Adipose tissue (tissue), 3 donors: ENCODE data around the gene SCN4A. TPM values are rescaled to one million over a fixed set of nuclear protein-coding genes. Genes with fewer than 3 reads are reported as not detected.
"Not testable (repeated sequence)": the region's sequence is repeated elsewhere in the genome, so short reads cannot be mapped to it uniquely, and the experiment has no call there.

Experiments used
- H3K27ac ChIP-seq: one replicate; pipeline ENCODE4 v1.5.1; 2013; ENCODE audit warnings: low read depth, low read length
- WGBS, 3 donors: extraction: QIAGEN DNeasy Blood & Tissue Kit; methylation state at CpG; one replicate each; pipeline ENCODE4 v1.1.7; 2013; 5-methylcytosine and 5-hydroxymethylcytosine counted together
- polyA plus RNA-seq, 3 donors: library from polyadenylated mRNA; stranded (reverse); fragments of 200-250 nt; gene quantifications; one replicate each; pipeline ENCODE4 v1.2.3, GENCODE V29; 2013
- donor health status: healthy with polysubstance abuse.
- donor health status: Bipolar disorder and iron deficiency.
- donor health status: healthy.

The SCN4A gene
- polyA plus RNA-seq, 3 donors = 1.8 to 25.6 (median 11.1) TPM

GRCh38 chr17:63928966-63929695, 43.6 kb downstream of the SCN4A start:
- 89 to 93% (median 92%) methylated on average over 10 of the region's 10 CpGs for WGBS, 3 donors
- no peak overlapping the region for H3K27ac ChIP-seq

GRCh38 chr17:63928172-63928666, 44.5 kb downstream of the SCN4A start:
- 84 to 87% (median 87%) methylated on average over 10 of the region's 10 CpGs for WGBS, 3 donors

GRCh38 chr17:63927464-63928171, 45.1 kb downstream of the SCN4A start:
- H3K27ac ChIP-seq = no peak overlapping the region
- WGBS, 3 donors = 71 to 76% (median 72%) methylated on average over 8 of the region's 8 CpGs

More at GRCh38 chr17:63928172-63928666, 44.5 kb downstream of the SCN4A start:
- no peak overlapping the region for H3K27ac ChIP-seq

GRCh38 chr17:63926164-63926563, 46.6 kb downstream of the SCN4A start:
- 89 to 98% (median 95%) methylated on average over 2 of the region's 2 CpGs for WGBS, 3 donors

GRCh38 chr17:63925615-63926014, 47.1 kb downstream of the SCN4A start:
- no peak overlapping the region for H3K27ac ChIP-seq
- WGBS, 3 donors = 68 to 80% (median 73%) methylated on average over 5 of the region's 5 CpGs

More at GRCh38 chr17:63926164-63926563, 46.6 kb downstream of the SCN4A start:
- no peak overlapping the region for H3K27ac ChIP-seq

GRCh38 chr17:63922402-63922801, 50.3 kb downstream of the SCN4A start:
- H3K27ac ChIP-seq = not testable (repeated sequence)
- 66 to 75% (median 74%) methylated on average over 9 of the region's 9 CpGs for WGBS, 3 donors

GRCh38 chr17:63920779-63921178, 51.9 kb downstream of the SCN4A start:
- 79 to 94% (median 91%) methylated on average over 5 of the region's 5 CpGs for WGBS, 3 donors
- not testable (repeated sequence) for H3K27ac ChIP-seq

- not testable (repeated sequence) for H3K27ac ChIP-seq
- WGBS, 3 donors = 80 to 85% (median 81%) methylated on average over 6 of the region's 6 CpGs
Measured at GRCh38 chr17:63920050-63920449, 52.7 kb downstream of the SCN4A start.

GRCh38 chr17:63919311-63919723, 53.4 kb downstream of the SCN4A start:
- 37 to 41% (median 41%) methylated on average over 8 of the region's 8 CpGs for WGBS, 3 donors

GRCh38 chr17:63918789-63919305, 53.9 kb downstream of the SCN4A start, which contains the start of gene GH1:
GH1 (minus strand) TSS chr17:63918839; CDS start chr17:63918776, 63 bp downstream.
- not testable (repeated sequence) for H3K27ac ChIP-seq
- WGBS, 3 donors = 45 to 55% (median 54%) methylated on average over 10 of the region's 10 CpGs

More at GRCh38 chr17:63919311-63919723, 53.4 kb downstream of the SCN4A start:
- no peak overlapping the region for H3K27ac ChIP-seq

- no peak overlapping the region for H3K27ac ChIP-seq
- WGBS, 3 donors = 52 to 71% (median 71%) methylated on average over 10 of the region's 10 CpGs
Measured at GRCh38 chr17:63918305-63918704, 54.4 kb downstream of the SCN4A start.

- H3K27ac ChIP-seq = no peak overlapping the region
- WGBS, 3 donors = 75 to 84% (median 79%) methylated on average over 13 of the region's 13 CpGs
Measured at GRCh38 chr17:63917646-63918045, 55.1 kb downstream of the SCN4A start.

- WGBS, 3 donors = 84 to 91% (median 90%) methylated on average over 11 of the region's 11 CpGs
- not testable (repeated sequence) for H3K27ac ChIP-seq
Measured at GRCh38 chr17:63917206-63917605, 55.5 kb downstream of the SCN4A start.

- H3K27ac ChIP-seq = no peak overlapping the region
- WGBS, 3 donors = 83 to 87% (median 84%) methylated on average over 12 of the region's 12 CpGs
Measured at GRCh38 chr17:63916566-63917185, 56.0 kb downstream of the SCN4A start.

GRCh38 chr17:63915753-63916152, 57.0 kb downstream of the SCN4A start:
- not testable (repeated sequence) for H3K27ac ChIP-seq
- 76 to 79% (median 77%) methylated on average over 10 of the region's 10 CpGs for WGBS, 3 donors

- WGBS, 3 donors = 94 to 95% (median 95%) methylated on average over 7 of the region's 7 CpGs
Measured at GRCh38 chr17:63914471-63914870, 58.2 kb downstream of the SCN4A start.

GRCh38 chr17:63911657-63912100, 61.0 kb downstream of the SCN4A start:
- WGBS, 3 donors = 38 to 48% (median 42%) methylated on average over 7 to 8 of the region's 8 CpGs
- H3K27ac ChIP-seq = no peak overlapping the region

More at GRCh38 chr17:63914471-63914870, 58.2 kb downstream of the SCN4A start:
- no peak overlapping the region for H3K27ac ChIP-seq

- no peak within 1 kb of the TSS for H3K27ac ChIP-seq
- WGBS, 3 donors = 69 to 71% (median 69%) methylated on average over 15 of the region's 15 CpGs
Measured at GRCh38 chr17:63911041-63911635, 61.6 kb downstream of the SCN4A start, which contains the start of gene CSHL1. CSHL1 (minus strand) TSS chr17:63911258; CDS start chr17:63911196, 62 bp downstream.
